GM18858 (cell line): Measurements from ENCODE around the gene SOX6.
"Not testable (repeated sequence)": the region's sequence is repeated elsewhere in the genome, so short reads cannot be mapped to it uniquely, and the experiment has no call there.

Experiments used
- ATAC-seq: cut with Tn5 transposase; IDR thresholded peaks from one replicate; pipeline ENCODE4 v1.9.1; 2021; ENCODE audit not compliant: unreplicated experiment

Gene SOX6

DNA sequence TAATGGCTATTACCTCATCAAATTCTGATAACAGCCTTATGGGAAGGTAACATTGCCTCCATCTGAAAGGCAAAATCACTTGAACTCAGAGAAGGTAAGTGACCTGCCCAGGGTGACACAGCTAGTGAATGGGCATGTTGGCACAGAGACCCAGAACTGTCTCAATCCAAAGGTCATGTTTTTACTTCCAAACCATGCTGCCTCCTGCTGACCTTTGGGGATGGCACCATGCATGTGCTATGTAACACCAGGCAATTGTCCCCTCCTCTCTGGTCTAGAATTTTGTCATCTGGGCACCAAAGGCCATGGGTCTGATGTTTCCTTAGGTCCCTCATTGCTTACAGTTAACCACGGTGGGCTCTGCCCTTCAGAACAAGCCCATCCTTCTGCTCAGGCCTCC lies 417.4 kb downstream of the SOX6 start:
- no peak for ATAC-seq

DNA sequence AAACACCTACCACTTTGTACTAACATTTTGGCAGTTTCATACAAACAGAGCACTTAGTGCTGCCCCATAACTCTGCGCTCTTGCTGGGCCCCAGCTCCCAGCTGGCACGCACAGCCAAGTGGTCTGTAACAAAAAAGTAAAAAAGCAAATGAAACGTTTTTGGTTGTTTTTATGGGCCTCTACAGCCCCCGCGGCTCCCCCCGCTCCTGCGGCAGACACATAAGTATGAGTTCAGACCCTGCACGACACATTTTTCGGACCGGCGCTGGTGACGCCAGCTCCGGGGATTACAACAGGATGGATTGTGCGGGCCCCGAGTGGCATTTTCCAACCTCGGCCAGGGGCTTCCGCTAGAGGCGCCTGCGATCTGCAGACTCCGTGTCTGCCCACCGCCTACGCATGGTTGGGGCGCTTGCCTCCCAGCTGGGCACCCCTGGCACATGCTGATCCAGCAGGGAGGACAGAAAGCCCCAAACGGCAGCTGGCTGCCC lies 418.2 kb downstream of the SOX6 start:
- no peak for ATAC-seq

DNA sequence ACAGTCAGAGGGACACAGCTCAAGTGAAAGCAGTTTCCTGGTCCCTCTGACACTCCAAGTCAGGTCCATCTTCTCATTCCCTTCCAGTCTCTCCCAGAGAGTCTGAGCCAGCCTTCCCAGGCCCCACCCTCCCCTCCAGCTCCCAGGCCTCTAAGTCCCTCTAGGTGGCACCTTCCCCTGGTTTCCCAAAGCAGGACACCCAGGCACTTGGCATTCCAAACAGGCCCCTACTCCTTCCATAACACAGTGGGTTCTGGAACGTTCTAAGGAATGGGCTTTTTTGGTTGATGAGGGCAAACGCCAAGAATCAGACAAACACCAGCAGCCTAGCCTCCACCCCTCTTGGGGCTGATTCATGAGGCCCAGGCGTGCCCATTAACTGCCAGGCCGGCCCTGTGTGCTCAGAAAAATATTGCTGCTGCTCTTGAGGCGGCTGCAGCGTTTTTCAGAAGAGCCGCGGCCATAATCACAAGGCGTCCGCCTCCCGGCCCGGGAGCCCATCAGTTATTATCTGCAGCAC lies 418.7 kb downstream of the SOX6 start:
- no peak for ATAC-seq

DNA sequence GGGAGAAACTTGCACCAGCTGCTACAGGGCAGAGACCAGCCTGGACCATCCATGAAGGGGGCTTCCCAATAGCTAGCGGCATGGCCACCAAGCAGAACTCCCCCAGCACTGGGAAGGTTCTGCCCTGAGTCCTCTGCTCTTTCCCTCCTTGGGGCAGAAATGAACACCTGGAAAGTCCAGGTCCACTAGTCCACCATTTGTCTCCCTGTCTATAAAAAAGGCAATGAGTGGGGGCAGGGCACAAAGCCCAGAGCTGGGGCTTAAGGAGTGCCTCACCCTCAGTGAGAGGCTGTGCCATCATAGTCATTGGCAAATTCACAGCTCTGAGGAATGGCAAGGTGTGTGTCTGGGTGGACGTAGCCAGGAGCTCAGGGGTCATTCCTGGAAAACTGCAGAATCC lies 420.3 kb downstream of the SOX6 start:
- no peak for ATAC-seq

DNA sequence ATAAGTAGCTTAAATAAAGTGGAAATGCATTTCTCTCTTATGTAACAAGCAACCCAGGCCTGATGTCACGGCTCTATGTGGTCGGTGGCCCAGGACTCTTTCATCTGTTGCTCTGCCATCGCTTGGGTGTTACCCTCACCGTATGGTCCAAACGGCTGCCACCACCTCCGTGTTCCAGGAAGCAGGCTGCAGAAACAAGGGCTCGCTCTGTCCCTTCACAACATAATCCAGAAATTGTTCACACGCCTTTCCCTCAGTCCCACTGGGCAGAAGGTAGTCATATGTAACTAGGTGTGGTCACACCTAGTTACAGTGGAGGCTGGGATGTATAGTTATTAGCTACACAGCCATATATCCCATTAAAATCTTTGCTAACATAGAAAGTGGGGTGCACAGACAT lies 421.0 kb downstream of the SOX6 start:
- no peak for ATAC-seq

DNA sequence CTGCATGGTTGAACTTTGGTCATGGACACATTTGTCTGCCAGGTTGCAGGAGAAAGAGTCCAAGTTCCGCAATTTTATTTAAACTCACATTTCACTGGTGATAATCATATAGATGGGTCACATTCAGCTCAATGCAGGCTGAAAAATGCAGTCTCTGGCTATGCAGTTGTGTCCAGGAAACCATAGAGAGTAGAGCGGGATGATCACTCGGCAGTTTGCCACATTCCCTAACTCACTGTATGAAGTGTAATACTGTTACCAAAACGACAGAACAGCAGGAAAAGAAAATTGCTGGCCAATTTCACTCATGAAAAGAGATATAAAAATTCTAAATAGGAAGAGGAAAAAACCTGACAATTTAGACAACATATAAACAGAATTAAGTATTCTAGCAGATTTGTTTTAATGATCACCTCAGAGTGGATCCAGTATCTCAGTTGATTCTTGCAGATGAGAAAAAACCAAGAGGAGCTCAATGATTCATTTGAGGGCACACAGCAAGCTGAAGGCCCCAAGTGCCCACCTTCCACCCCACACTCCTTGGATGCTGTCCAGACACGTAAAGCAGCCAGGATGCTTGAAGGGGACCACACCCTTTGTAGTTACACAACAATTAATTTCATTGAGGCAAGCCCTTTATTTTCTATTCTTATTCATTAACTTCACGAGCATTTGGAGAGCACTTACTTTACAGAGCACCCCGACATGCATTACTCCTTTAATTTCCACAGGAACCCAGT lies 422.3 kb downstream of the SOX6 start:
- no peak for ATAC-seq

DNA sequence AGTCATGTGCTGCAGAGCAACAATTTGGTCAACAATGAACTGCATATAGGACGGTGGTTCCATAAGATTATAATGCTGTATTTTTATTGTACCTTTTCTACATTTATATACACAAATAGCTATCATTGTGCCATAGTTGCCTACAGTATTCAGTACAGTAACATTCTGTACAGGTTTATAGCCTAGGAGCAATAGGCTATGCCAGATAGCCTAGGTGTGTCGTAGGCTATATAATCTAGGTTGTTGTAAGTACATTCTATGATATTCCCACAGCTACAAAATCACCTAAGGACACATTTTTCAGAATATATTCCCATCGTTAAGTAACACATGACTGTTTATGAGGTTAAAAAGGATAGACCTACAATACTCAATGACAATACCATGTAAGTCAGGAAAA lies 423.9 kb downstream of the SOX6 start:
- ATAC-seq, result no peak

DNA sequence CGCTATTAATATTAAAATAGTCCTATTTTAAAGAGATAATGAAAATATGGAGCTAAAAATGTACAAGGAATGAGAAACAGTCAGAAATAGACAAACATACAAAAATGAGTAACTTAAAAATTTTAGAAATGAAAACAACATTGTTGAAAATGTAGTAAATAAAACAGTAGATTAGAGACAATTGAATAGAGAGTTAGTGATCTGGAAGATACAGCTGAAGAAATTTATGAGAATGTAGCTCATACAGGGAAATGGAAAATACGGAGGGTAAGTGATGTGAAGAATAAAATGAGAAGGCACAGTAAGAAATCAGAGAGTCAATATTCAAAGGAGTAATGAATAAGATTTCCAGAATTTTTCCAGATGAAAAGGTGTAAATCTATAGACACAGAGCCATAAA lies 424.8 kb downstream of the SOX6 start:
- ATAC-seq, result no peak

DNA sequence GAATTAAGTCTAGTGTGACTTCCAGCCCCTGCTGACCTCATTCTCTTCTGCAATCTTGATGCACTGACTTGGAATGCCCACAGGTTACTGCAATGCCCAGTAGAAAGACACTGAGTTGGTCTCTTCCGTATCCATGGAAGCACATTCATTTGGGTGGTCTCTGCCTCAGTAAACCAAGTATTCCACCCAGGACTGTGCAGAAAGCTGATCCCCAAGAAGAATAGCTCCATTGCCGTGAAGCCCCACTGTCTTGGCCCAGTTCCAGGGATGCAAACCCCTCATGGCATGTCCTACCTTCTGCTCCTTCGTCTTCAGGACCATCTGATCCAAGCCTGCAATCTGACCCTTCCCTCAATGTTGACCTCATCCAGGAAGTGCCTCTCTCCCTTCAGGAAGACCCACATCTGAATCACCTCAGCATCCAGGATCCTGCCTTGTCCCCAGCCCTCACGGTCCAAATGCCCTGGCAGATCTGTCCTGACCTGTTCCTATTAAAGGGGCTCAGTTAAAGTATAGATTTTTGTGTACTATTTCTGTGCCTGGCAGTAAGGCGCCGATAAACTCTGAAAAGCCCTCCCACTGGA lies 425.8 kb downstream of the SOX6 start:
- no peak for ATAC-seq

DNA sequence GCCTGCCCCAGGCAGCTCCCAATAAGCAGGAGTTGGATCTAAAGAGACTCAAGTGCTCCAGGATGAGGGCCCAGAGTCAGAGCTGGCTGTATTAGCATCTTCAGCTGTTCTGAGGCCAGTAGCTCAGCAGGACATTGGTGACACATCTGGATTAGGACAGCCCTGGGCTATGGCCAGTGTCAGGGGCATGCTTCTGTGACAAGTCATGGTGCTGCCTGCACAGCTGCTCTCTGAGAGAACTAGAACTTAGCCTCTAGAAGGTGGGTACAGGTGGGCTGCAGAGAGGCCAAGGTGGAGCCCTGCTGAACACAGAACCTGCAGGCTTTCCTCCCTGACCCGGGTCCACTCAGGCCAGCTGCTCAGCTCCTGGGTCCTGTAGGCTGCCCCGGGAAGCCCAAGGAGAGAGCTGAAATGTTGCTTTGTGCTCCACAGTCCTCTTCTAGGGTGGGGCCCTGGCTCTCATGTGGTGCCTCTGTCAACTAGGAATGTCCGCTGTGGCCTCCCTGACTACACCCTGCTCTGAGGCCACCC lies 426.9 kb downstream of the SOX6 start:
- ATAC-seq, result no peak

DNA sequence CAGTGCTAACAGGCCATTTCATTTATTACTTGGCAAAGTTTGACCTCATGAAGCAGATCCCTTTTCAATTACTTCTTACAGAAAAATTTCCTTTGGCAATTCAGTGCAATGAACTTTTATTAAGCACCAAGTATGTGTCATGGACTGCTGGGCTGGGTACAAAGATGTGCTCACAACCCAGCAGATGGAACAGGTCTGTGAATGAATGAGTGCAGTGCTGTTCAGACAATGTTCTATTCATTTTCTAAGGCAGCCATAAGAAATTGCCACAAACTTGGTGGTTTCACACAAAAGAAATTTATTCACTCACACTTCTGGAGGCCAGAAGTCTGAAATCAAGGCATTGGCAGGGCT lies 428.5 kb downstream of the SOX6 start:
- no peak for ATAC-seq

DNA sequence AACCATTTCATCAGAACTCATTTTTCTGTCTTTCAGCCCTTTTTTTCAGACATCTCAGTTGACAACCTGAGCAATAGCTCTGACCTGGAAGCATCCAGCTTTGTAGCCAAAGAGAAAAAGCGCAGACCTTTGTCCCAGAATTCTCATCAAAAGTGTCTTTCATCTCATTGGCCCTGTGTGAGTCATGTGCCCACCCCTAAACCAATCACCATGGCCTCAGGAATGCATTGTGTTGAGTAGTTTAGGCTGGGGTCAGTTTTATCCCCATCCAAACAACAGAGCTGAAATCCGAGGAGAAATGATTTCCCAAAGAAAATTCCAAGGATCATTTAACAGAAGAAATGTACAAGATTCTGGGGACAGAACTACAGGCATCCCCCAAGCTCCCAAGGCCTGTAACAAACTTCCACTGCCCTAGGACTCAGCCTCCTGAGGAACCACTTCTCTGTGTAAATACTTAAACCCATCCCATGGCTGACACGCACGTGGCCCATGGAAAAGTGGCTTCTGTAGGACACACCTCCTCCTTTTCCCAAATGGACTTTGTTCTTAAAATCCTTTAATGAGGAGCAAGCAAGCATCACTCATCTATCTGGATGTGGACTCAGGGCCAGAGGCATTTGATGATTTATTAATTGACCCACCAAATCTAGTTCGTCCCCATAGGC lies 429.0 kb downstream of the SOX6 start:
- ATAC-seq, result no peak

DNA sequence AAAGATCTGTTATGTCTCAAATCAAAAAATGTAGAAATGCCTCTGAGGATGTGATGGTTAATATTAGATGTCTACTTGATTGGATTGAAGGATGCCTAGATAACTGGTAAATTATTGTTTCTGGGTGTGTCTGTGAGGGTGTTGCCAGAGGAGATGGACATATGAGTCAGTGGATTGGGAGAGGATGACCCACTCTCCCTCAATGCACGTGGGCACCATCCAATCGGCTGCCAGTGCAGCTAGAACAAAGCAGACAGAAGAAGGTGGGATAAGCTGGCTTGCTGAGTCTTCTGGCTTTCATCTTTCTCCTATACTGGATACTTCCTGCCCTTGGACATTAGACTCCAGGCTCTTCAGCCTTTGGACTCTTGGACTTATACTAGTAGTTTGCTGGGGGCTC lies 430.3 kb downstream of the SOX6 start:
- no peak for ATAC-seq

DNA sequence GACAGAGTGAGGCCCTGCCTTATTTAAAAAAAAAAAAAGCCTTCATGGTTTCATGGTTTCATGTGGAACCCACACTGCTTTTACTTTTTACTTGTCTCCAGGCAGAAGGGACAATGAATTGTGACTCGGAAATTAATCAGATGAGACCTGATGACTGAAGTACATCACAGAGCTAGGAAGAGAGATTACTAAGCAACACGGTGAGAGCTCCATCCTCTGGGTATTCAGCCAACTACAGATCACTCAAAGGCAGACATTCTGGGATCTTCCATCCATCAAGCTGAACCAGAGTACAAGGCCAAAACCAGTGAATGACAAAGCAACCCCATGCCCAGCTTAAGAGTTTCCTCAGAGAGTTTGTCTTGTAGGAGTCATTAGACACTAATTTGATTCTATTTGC lies 433.2 kb downstream of the SOX6 start:
- ATAC-seq, result no peak

DNA sequence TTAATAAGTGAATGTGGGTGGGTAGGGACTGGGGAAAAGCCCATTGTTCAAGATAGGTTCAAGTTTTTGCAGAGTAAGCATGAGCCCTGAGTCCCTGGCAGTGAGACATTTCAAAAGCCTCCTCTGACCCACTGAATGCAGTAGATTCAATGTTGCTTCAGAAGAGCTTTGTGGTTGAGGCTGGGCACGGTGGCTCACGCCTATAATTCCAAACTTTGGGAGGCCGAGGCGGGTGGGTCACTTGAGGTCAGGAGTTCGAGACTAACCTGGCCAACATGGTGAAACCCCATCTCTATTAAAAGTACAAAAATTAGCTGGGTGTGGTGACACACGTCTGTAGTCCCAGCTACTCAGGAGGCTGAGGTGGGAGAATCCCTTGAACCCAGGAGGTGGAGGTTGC lies 433.6 kb downstream of the SOX6 start:
- ATAC-seq, result not testable (repeated sequence)

DNA sequence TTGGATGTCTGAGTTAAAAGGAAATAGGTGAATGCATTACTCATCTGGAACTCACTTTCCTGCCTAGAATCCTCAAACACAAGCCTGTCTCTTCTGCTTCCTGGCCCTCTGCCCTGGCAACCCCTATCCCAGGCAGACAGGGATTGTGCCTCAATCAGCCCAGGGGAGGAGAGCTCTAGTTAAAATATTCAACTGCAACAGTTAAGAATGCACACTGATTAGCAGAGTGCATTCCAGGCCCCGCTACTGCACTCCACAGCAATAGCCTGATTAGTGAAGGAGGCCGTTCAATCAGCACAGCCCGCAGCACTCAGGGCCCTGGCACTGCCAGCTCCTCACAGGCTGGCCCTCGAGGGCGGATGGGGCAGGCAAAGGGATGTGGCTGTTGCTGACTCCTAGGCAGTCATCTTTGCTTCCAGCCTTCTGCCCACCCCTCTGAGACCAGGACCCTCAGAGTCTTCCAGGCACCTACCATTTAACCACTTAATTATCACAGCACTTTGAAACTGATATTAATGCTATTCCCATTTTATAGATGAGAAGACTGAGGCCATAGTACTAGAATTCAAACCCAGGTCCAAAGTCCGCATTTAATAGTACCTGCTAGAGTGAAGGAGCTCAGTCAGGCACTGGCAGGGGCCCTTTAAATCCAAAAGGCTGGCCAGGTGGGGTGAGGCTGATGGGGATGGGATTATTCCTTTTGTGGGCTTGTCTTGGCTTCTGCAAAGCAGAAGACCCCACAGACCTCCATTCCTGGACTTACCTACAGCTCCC lies 435.3 kb downstream of the SOX6 start:
- ATAC-seq, result no peak

DNA sequence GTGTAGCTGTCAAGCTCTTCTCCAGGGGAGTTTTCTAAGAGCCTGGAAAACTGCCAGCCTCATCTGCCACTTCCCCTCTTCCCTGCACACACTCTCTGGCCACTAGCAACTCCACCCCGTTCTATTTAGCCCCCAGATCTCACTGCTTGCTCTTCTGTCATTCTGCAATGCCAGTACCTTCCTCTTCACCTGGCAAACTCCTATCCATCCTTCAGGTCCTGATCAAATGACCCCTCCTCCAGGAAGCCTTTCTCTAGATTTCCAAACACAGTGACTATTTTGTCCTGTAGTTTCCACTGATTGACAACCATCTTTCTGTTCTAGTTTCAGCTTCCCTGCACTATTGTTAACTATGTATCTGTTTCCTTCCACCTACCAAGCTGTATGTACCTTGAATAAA lies 437.7 kb downstream of the SOX6 start:
- no peak for ATAC-seq

DNA sequence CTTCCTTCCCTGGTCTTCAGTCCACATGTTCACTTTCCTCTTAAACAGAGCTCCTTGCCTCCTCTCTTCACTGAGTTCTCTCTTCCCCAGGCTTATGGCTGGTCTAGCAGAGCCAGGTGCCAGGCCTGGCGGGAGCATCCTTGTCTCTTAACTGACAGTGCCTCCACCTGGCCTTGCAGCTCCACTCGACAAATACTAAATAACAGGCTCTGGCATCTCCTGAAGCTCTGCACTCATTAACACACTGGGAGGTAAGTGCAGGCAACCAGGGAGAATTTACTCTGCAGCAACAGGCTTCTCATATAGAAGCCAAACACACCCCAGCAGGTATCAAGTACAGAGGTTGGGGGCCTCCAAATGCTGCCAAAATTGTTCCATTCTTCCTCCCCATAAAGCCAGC lies 438.1 kb downstream of the SOX6 start:
- no peak for ATAC-seq
